ENCODE data around the gene RASGRF2. TPM values are rescaled to one million over a fixed set of nuclear protein-coding genes. Genes with fewer than 3 reads are reported as not detected.

The RASGRF2 gene
- total RNA-seq, 1 donor from 2014 or later, result 2.6 TPM

- no peak overlapping the region for H3K4me3 ChIP-seq (ENCODE audit: low read depth, low read length)
- TF ChIP-seq, protein P1, sequence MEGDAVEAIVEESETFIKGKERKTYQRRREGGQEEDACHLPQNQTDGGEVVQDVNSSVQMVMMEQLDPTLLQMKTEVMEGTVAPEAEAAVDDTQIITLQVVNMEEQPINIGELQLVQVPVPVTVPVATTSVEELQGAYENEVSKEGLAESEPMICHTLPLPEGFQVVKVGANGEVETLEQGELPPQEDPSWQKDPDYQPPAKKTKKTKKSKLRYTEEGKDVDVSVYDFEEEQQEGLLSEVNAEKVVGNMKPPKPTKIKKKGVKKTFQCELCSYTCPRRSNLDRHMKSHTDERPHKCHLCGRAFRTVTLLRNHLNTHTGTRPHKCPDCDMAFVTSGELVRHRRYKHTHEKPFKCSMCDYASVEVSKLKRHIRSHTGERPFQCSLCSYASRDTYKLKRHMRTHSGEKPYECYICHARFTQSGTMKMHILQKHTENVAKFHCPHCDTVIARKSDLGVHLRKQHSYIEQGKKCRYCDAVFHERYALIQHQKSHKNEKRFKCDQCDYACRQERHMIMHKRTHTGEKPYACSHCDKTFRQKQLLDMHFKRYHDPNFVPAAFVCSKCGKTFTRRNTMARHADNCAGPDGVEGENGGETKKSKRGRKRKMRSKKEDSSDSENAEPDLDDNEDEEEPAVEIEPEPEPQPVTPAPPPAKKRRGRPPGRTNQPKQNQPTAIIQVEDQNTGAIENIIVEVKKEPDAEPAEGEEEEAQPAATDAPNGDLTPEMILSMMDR (conservative IDR thresholded peaks at IDR 0.05; ENCODE audit: low read depth, low read length), result no peak
- no peak for DNase-seq (ENCODE audit: low read depth)
These were observed 191.4 kb downstream of the RASGRF2 start for GRCh38 chr5:81151546-81151945.

- DNase-seq (ENCODE audit: low read depth), result no peak
- no peak overlapping the region for H3K4me3 ChIP-seq (ENCODE audit: low read depth, low read length)
- TF ChIP-seq, protein P1 (conservative IDR thresholded peaks at IDR 0.05; ENCODE audit: low read depth, low read length), result no peak
These were observed 194.6 kb downstream of the RASGRF2 start for GRCh38 chr5:81154725-81155124.

DNA sequence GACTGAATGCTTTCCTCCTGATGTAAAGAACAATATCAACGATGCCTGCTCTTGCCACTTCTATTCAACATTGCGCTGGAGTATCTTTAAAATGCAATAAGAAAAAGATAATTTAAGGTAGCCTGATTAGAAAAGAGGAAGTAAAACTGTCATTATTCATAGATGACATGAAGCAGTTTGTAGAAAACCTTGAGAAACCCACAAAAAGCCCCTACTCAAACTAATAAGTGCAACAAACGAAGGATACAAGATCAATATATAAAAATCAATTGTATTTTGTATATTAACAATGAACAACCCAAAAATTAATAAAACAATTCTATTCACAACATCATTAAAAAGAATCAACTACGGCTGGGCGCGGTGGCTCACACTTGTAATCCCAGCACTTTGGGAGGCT lies 196.6 kb downstream of the RASGRF2 start:
- DNase-seq (ENCODE audit: low read depth), result no peak
- no peak overlapping the region for H3K4me3 ChIP-seq (ENCODE audit: low read depth, low read length)
- TF ChIP-seq, protein P1 (conservative IDR thresholded peaks at IDR 0.05; ENCODE audit: low read depth, low read length), result no peak

- H3K4me3 ChIP-seq (ENCODE audit: low read depth, low read length), result no peak overlapping the region
- TF ChIP-seq, protein P1 (conservative IDR thresholded peaks at IDR 0.05; ENCODE audit: low read depth, low read length), result no peak
- no peak for DNase-seq (ENCODE audit: low read depth)
These were observed 200.9 kb downstream of the RASGRF2 start for GRCh38 chr5:81161012-81161601.

- TF ChIP-seq, protein P1 (conservative IDR thresholded peaks at IDR 0.05; ENCODE audit: low read depth, low read length), result no peak
- no peak for DNase-seq (ENCODE audit: low read depth)
- no peak overlapping the region for H3K4me3 ChIP-seq (ENCODE audit: low read depth, low read length)
These were observed 202.3 kb downstream of the RASGRF2 start for GRCh38 chr5:81162501-81162900.

DNA sequence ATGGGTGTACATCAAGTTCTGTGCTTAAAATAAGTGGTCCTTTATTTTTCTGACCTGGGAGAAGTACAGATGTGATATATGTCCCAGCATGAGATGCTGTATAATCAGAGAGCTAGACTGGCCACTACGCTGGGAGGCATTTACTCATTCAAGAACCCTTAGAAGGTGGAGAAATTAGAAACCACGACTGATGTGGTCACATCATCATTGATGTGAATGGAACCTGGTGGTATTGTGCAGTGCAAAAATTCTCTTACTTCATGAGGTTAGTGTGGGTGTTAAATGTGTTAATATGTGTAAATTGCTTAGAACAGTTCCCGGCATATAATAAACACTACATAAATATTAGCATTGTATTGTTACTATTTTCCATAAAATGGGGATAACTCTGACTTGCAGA lies 203.5 kb downstream of the RASGRF2 start:
- DNase-seq (ENCODE audit: low read depth), result no peak
- no peak overlapping the region for H3K4me3 ChIP-seq (ENCODE audit: low read depth, low read length)
- TF ChIP-seq, protein P1 (conservative IDR thresholded peaks at IDR 0.05; ENCODE audit: low read depth, low read length), result no peak

GRCh38 chr5:81164476-81164875 lies 204.3 kb downstream of the RASGRF2 start:
- no peak for DNase-seq (ENCODE audit: low read depth)
- TF ChIP-seq, protein P1 (conservative IDR thresholded peaks at IDR 0.05; ENCODE audit: low read depth, low read length), result no peak

More at GRCh38 chr5:81164476-81164875, 204.3 kb downstream of the RASGRF2 start:
- H3K4me3 ChIP-seq (ENCODE audit: low read depth, low read length), result no peak overlapping the region

Measured in epithelial cell of proximal tubule (primary cell).